Astrocyte (in vitro differentiated cells and primary cell): ENCODE results near the gene NTN1. TPM values are rescaled to one million over a fixed set of nuclear protein-coding genes. Genes with fewer than 3 reads are reported as not detected.
A peak's percentile ranks its signal among the peaks of the same experiment; 100 is the strongest.

Experiments
- DNase-seq: peaks from one replicate; pipeline ENCODE4 v3.0.0-alpha.2; 2010; ENCODE audit warnings: low read depth
- FAIRE-seq: peaks from 2 replicates; lab custom pipeline; 2011; peaks lifted over from hg19 to GRCh38; lab: Jason Lieb, UNC
- H2AFZ ChIP-seq: 2 replicates; pipeline ENCODE4 v1.6.0; 2012; ENCODE audit warnings: low read depth, low read length, inconsistent platforms
- H3K27ac ChIP-seq: 2 replicates; pipeline ENCODE4 v1.5.1; 2011; ENCODE audit warnings: low read depth, low read length, inconsistent platforms
- H3K27me3 ChIP-seq: 2 replicates; pipeline ENCODE4 v1.6.0; 2011; ENCODE audit warnings: low read length, inconsistent platforms; ENCODE audit not compliant: insufficient read depth
- H3K36me3 ChIP-seq: 2 replicates; pipeline ENCODE4 v1.5.1; 2011; ENCODE audit warnings: low read length, inconsistent platforms; ENCODE audit not compliant: insufficient read depth
- H3K4me1 ChIP-seq: 2 replicates; pipeline ENCODE4 v1.5.1; 2011; ENCODE audit warnings: low read length, inconsistent platforms; ENCODE audit not compliant: insufficient read depth
- H3K4me2 ChIP-seq: 2 replicates; pipeline ENCODE4 v1.6.0; 2012; ENCODE audit warnings: low read length, inconsistent platforms
- H3K4me3 ChIP-seq: 2 replicates; pipeline ENCODE4 v1.5.1; 2011; ENCODE audit warnings: low read depth, mild to moderate bottlenecking, low read length, inconsistent platforms; ENCODE audit not compliant: insufficient read depth
- H3K79me2 ChIP-seq: 2 replicates; pipeline ENCODE4 v1.6.0; 2012; ENCODE audit warnings: mild to moderate bottlenecking, low read length, inconsistent platforms; ENCODE audit not compliant: insufficient read depth
- H3K9ac ChIP-seq: 2 replicates; pipeline ENCODE4 v1.6.0; 2012; ENCODE audit warnings: mild to moderate bottlenecking, low read length, inconsistent platforms
- H3K9me3 ChIP-seq: 2 replicates; pipeline ENCODE4 v1.5.1; 2012; ENCODE audit warnings: low read depth, mild to moderate bottlenecking, low read length, inconsistent platforms; ENCODE audit not compliant: insufficient read depth
- H4K20me1 ChIP-seq: 2 replicates; pipeline ENCODE4 v1.6.0; 2012; ENCODE audit warnings: low read length, inconsistent platforms; ENCODE audit not compliant: insufficient read depth
- H3K27ac Mint-ChIP-seq: one replicate; pipeline ENCODE4 v1.8.0; 2021; ENCODE audit warnings: mild to moderate bottlenecking, mixed read lengths; ENCODE audit not compliant: unreplicated experiment
- H3K27me3 Mint-ChIP-seq: one replicate; pipeline ENCODE4 v1.8.0; 2021; ENCODE audit warnings: low read depth, mixed read lengths; ENCODE audit not compliant: unreplicated experiment
- H3K36me3 Mint-ChIP-seq: one replicate; pipeline ENCODE4 v1.8.0; 2021; ENCODE audit warnings: low read depth, mixed read lengths; ENCODE audit not compliant: unreplicated experiment
- H3K4me1 Mint-ChIP-seq: one replicate; pipeline ENCODE4 v1.8.0; 2021; ENCODE audit warnings: low read depth, mixed read lengths; ENCODE audit not compliant: unreplicated experiment
- H3K4me3 Mint-ChIP-seq: one replicate; pipeline ENCODE4 v1.8.0; 2021; ENCODE audit warnings: mild to moderate bottlenecking, moderate library complexity, mixed read lengths; ENCODE audit not compliant: unreplicated experiment
- H3K9me3 Mint-ChIP-seq: one replicate; pipeline ENCODE4 v1.8.0; 2021; ENCODE audit warnings: mild to moderate bottlenecking, mixed read lengths; ENCODE audit not compliant: unreplicated experiment
- EZH2 ChIP-seq: IDR thresholded peaks from 2 replicates; pipeline ENCODE4 v1.6.1; 2012; ENCODE audit warnings: mild to moderate bottlenecking, low read length, inconsistent platforms; ENCODE audit not compliant: insufficient read depth
- total RNA-seq: library from RNA; stranded (reverse); gene quantifications from 2 replicates; pipeline ENCODE4 v1.2.1, GENCODE V29; 2021
- TF ChIP-seq, protein P1 (sequence below): IDR thresholded peaks from 2 replicates; pipeline ENCODE4 v1.5.1; 2011; ENCODE audit warnings: low read depth, mild to moderate bottlenecking, inconsistent platforms, low read length, moderate library complexity; ENCODE audit not compliant: insufficient read depth

NTN1 gene
- total RNA-seq, 1 donor from 2014 or later = 9.8 TPM

DNA sequence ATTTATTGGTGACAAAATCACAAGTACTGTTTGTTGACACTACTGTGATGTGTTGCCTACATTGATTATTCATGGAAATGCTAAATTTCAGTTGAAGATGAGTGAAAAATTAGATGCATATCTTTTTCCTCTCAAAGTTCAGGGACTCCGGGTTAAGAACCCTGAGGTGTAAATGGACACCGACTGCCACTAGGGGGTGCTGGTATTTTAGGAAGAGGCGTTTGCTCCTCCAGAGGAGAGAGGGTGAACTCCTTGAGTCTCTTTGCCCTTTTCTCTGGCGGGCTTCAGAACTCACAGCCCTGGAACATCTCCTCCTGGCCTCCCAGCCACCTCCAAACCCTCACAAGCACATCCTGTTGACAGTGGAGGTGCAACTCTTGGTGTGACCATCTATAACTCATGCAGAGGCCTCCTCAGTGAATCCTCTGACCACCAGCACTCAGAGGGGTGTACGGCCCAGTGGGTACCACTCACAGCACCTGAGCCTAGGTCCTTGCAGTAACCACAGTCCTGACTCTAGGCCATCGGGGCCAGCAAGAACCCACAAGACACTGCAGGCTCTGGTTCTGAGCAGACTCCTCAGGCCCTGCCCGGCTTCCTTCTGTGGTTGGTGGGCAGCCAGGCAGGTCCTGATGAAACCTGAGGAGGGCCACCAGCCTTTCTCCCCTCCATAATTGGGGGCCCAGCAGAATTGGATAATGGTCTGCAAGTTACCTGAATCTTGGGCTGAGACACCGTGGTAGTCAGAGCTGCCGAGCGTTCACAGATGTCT, 29.6 kb upstream of the NTN1 start:
- Mint-ChIP-seq H3K4me3 (no peak overlapping the region), H3K36me3 (no peaks in the 10 kb centered on the region), H3K27ac (no peak overlapping the region), H3K27me3 (peaks cover 4% of the 10 kb centered on the region), H3K4me1 (peaks cover 5% of the 10 kb centered on the region), H3K9me3 (no peaks in the 10 kb centered on the region)
- TF ChIP-seq, protein P1, sequence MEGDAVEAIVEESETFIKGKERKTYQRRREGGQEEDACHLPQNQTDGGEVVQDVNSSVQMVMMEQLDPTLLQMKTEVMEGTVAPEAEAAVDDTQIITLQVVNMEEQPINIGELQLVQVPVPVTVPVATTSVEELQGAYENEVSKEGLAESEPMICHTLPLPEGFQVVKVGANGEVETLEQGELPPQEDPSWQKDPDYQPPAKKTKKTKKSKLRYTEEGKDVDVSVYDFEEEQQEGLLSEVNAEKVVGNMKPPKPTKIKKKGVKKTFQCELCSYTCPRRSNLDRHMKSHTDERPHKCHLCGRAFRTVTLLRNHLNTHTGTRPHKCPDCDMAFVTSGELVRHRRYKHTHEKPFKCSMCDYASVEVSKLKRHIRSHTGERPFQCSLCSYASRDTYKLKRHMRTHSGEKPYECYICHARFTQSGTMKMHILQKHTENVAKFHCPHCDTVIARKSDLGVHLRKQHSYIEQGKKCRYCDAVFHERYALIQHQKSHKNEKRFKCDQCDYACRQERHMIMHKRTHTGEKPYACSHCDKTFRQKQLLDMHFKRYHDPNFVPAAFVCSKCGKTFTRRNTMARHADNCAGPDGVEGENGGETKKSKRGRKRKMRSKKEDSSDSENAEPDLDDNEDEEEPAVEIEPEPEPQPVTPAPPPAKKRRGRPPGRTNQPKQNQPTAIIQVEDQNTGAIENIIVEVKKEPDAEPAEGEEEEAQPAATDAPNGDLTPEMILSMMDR = peak; percentile 76
- no peak for TF ChIP-seq EZH2
- no peaks in the 10 kb centered on the region for H4K20me1 ChIP-seq
- no peaks in the 10 kb centered on the region for H3K36me3 ChIP-seq
- H3K27ac ChIP-seq = no peak overlapping the region
- H2AFZ ChIP-seq = peak overlapping the region; percentile 35
- peaks cover 3% of the 10 kb centered on the region for H3K27me3 ChIP-seq
- H3K4me2 ChIP-seq = no peak overlapping the region
- H3K9ac ChIP-seq = no peak overlapping the region
- H3K4me3 ChIP-seq = no peak overlapping the region
- FAIRE-seq = no peak
- H3K4me1 ChIP-seq = no peaks in the 10 kb centered on the region
- H3K9me3 ChIP-seq = no peaks in the 10 kb centered on the region
- peak; percentile 29 for DNase-seq
- H3K79me2 ChIP-seq = no peaks in the 10 kb centered on the region

DNA sequence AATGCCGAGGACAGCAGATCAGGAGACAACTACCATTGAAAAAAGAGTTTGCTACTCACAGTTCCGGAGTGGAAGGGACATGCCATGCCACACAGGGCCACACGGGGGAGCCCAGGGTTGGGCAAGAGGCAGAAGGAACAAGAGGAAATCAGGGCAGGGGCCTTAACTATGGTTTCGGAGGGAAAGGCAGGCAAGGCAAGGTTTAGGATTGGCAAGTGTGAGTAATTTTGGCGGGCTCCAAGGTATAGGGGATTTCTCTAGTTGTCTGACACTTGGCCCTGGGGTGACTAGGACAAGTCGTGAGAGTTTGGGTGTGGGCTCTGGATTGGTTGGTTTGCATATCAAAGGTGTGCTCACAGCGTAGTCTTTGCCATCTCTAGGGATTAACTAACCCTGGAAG, 27.0 kb upstream of the NTN1 start:
- Histone ChIP-seq H3K27ac (no peak overlapping the region), H2AFZ (no peak overlapping the region), H3K79me2 (no peaks in the 10 kb centered on the region), H4K20me1 (no peaks in the 10 kb centered on the region), H3K36me3 (no peaks in the 10 kb centered on the region), H3K9me3 (no peaks in the 10 kb centered on the region), H3K9ac (no peak overlapping the region), H3K27me3 (peaks cover 3% of the 10 kb centered on the region), H3K4me2 (no peak overlapping the region), H3K4me3 (no peak overlapping the region), H3K4me1 (no peaks in the 10 kb centered on the region)
- peaks cover 5% of the 10 kb centered on the region for H3K4me1 Mint-ChIP-seq
- H3K9me3 Mint-ChIP-seq = no peaks in the 10 kb centered on the region
- peaks cover 4% of the 10 kb centered on the region for H3K27me3 Mint-ChIP-seq
- TF ChIP-seq EZH2 = no peak
- TF ChIP-seq, protein P1 = peak; percentile 76
- no peak overlapping the region for H3K4me3 Mint-ChIP-seq
- no peak overlapping the region for H3K27ac Mint-ChIP-seq
- H3K36me3 Mint-ChIP-seq = no peaks in the 10 kb centered on the region
- FAIRE-seq (no peak), DNase-seq (peak; percentile 7)

DNA sequence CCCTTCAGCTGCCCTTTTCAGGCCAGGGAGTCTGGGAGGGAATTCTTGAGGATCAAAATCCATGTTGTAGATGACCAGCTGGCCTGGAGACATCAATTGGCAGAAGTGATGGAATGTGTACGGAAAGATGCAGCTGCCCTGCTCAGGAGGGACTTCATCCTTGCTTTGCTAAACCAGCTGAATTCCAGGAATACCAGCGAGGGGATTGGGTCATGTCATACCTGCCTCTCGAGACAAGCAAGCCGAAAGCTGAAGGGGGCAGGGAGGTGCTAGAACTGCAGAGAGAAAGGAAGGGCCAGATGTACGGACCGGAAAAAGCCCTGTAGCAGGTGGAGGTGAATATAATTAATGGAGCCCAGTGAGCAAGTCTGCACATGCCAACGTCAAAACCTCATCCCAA, 25.6 kb upstream of the NTN1 start:
- Histone ChIP-seq H3K9ac (no peak overlapping the region), H3K9me3 (no peaks in the 10 kb centered on the region), H4K20me1 (no peaks in the 10 kb centered on the region), H3K4me3 (no peak overlapping the region), H3K4me1 (no peaks in the 10 kb centered on the region), H3K27me3 (peaks cover 3% of the 10 kb centered on the region), H3K27ac (no peak overlapping the region), H3K4me2 (no peak overlapping the region), H3K36me3 (no peaks in the 10 kb centered on the region), H3K79me2 (no peaks in the 10 kb centered on the region), H2AFZ (no peak overlapping the region)
- no peak for TF ChIP-seq EZH2
- TF ChIP-seq, protein P1 = no peak
- no peak overlapping the region for H3K27ac Mint-ChIP-seq
- no peaks in the 10 kb centered on the region for H3K9me3 Mint-ChIP-seq
- FAIRE-seq = no peak
- no peak for DNase-seq
- peaks cover 5% of the 10 kb centered on the region for H3K4me1 Mint-ChIP-seq
- H3K4me3 Mint-ChIP-seq = no peak overlapping the region
- H3K27me3 Mint-ChIP-seq = peaks cover 4% of the 10 kb centered on the region
- no peaks in the 10 kb centered on the region for H3K36me3 Mint-ChIP-seq
